ENCODE results near the gene MCCC2. TPM values are rescaled to one million over a fixed set of nuclear protein-coding genes. Genes with fewer than 3 reads are reported as not detected.

MCCC2 gene
- total RNA-seq, 1 donor from 2014 or later, result 44.4 TPM

Other genes starting within 250 kb of the MCCC2 start
- gene BDP1, start 131.7 kb upstream of the MCCC2 start, total RNA-seq, result 16.3 TPM
- 0.23 TPM for gene CARTPT, start 131.9 kb downstream of the MCCC2 start, total RNA-seq